ENCODE results near the gene HHLA2.

- TF ChIP-seq CTCF (IDR thresholded peaks at IDR 0.05; ENCODE audit: low read length) (no peak), EZH2 (IDR thresholded peaks at IDR 0.05; ENCODE audit: borderline replicate concordance, low read length) (no peak)
Measured at GRCh38 chr3:108359011-108359410, 62.7 kb downstream of the HHLA2 start.
